ENCODE results near the gene SAYSD1.
"Not testable (repeated sequence)": the region's sequence is repeated elsewhere in the genome, so short reads cannot be mapped to it uniquely, and the experiment has no call there.

The SAYSD1 gene, protein sequence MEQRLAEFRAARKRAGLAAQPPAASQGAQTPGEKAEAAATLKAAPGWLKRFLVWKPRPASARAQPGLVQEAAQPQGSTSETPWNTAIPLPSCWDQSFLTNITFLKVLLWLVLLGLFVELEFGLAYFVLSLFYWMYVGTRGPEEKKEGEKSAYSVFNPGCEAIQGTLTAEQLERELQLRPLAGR

DNA sequence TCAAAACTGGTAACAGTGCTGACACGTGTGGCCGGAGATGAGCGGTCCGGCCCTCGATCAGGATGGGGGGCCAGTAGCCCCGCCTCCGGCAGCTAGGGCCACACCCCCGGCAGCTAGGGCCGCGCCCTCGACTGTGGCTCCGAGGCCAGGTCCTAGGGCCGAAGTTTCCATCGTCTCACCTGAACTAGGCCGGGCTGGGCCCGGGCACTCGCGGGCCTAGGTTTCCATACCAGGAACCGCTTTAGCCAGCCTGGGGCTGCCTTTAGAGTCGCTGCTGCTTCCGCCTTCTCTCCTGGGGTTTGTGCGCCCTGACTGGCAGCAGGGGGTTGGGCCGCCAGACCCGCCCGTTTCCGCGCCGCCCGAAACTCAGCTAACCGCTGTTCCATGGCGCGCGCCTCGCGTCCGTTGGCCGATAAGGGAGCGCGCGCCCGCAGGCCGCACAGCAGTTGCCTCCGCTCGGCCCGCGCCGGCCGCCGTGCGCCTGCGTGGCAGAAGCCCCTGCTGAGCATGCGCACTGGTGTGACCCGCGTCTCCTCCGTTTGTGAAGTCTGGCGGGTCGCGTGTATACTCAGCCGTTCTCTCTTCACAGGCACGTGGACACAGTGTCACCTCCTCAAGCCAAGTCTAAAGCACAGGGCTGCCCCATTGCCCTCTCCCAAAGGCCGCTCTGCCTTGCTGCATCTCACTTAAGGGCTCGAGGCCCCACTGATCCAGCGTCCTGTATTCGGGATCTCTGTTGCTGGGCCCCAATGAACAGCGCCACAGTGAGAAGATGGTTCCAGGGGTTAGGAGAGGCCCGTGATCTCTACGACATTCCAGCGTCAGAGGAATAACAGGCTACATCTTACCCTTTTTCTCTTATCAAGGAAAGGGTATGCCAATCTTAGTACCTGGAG lies at the start of gene SAYSD1:
Gene SAYSD1, minus strand, starts transcription at position 483 of the 896 bp plus-strand sequence. Its CDS starts 97 bp downstream, at position 386.
- DNase-seq, result peak; percentile 96

DNA sequence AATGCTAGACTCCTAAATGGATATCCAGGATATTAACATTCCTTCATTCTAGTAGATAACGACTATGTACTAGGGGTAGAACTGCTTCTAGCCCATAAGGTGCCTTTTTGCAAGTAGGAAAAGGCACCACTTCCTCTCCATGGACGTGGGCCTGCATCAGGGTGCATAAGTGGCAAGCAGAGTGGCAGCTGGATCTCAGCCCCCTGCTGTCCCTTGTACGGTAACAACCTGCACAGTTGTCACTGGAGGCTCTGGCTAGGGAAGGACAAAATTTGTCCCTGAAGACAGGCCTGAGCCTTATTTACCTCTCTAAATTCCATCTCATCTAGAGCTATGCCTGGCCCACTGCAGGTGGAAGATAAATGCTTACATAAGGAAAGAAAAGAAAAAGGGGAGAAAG lies 42.5 kb upstream of the SAYSD1 start:
- no peak for DNase-seq

DNA sequence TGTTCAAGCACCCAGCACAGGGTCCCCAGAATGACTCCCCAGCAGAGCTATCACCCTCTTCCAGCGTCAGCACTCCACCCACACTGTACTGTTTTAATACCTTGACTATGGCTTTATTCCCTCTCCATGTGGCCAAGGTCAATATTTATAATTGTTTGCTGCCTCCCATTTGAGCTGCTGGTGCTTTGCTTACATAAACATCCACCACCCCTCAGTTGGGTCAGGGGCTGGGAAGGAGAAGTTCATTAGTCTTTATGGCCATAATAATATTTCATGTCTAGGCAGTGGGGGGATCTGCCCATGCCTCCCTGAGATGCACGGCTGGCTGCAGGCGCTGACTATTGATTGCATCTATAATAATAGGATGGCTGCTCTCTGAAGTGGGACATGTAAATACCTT lies 41.8 kb upstream of the SAYSD1 start:
- no peak for DNase-seq

DNA sequence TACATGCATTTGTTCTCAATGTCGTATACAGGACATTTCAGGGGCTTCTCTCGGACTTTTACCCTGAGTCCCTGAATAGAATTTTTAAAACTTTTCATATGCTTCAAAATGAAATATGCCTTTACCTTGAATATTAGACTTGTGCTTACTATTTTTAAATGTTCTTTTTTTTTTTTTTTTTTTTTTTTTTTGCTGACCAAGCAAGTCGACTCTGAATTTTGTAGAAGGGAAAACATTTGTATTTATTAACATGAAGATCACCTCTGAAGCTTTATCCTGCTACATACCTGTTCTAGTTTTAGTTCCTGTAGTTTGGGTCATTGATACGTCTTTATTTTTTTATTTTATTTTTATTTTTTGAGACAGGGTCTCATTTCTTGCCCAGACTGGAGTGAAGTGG lies 39.7 kb upstream of the SAYSD1 start:
- DNase-seq, result no peak

DNA sequence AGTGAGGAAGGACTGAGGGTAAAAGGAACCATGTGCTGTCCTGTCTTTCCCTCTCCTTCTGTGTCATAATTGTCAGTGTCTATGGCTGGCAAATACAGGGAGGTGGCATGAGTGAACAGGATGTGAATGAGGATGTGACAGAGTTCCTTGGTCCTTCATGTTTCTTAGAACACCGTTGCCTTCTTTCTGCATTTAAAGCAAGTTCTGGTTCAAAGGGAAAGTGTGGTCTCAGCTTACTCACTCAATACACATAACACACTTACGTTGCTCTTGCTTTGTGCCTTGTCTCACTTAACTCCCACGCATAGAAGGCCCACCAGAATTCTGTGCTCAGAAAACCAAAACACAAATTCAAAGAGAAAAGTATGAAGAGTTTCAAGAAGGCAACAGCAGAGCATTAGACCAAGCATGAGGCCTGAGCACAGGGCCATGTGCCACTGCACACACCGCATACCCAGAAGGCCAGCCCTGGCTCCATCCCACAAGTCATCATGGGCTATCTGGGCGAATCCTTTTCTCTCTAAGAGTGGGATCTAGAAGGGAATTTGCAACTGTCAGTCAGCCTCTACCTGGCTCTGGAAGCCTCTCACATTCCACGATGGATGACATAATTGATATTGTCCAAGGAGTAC lies 38.9 kb upstream of the SAYSD1 start:
- peak; percentile 63 for DNase-seq

DNA sequence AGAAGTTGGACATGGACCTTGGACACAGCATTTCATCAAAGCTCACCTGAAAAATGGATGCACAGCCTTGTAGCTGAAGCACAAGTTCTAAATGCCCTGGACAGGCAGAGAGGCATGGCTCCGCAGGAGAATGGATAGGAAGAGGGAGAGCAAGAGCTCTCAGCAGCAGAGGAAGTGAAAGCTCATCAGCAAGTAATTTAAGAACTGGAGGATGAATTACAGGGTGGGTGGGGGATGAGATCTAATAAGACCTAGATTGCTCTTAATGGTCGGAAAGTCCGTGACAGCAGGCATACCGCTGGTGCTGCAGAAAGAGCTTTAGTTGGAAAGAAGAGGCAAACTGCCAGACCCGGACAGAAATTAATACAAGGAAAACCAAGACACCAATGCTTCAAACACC lies 37.3 kb upstream of the SAYSD1 start:
- DNase-seq, result no peak

DNA sequence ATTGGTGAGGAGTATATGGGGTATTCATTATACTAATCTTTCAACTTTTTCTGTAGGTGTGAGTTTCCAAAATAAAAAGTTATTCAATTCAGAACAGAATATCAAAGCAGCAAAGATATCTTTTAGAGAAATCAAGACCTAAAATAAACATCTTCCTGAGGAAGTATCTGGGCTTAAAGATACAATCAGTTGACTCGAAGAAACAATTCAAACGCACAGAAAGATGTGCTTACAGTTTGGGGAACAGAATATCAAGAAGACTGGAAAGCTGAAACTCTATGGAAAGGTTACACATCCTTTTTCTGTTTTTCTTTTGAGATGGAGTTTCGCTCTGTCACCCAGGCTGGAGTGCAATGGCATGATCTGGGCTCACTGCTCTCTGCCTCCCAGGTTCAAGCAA lies 36.2 kb upstream of the SAYSD1 start:
- DNase-seq, result no peak

DNA sequence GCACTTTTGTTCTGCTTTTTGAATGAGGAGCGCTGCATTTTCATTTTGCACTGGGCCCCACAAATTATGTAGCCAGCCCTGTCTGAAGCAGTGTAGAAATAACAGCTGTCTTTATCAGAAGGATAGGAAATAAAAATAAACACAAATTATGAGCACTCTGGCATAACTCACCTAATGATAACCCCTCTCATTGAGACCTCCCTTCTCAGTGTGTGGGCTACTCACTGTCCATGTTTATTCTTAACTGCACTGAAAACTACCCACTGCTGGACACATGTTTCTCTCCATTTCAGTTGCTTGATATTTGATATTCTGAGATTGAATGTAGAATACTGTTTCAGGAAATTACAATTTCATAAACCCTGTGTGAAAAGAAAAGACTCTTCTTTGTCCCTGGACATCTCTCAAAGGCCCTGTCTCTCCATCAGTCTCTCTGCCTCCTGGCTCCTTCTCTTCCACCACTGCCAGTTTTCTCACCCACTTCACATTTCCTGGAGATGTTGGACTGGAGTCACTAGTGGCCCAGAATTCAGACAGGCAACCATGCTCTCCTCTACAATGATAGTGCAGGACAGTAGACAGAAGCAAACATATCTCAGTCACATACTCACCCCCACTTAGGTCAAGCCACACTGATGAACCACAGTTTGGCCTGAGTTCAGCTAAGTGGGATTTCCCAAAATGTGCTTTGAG lies 29.6 kb upstream of the SAYSD1 start:
- DNase-seq, result no peak

DNA sequence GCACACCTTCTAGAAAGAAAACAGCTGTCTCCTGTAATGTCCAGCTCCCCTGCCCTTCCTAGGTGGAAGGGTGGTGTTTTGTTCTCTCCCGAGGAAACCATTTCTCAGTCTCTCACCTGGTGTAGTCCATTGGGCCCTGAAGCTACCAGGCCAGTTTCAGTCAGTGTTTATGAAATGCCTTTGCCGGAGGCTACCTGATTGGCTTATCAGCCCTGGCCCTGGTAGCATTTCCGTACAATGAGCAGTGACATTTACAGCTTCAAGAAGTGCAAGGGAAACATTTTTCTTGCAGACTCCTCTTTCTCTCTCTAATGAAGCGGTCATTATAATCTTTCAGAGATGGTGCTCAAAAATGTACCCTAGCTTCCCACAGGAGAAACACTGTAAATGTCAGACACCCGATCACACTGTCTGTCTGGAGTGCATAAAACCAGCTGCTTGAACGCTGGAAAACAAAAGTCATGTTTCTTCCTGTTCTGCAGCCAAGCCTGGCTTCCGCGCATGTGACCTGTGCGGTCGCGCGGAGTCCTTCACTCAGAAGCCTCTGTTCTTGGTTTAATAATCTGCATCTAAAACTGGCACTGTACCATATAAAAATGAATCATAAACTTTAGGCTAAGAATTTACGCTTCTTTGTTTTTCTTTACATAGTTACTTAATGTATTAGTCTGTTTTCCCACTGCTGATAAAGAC lies 28.4 kb upstream of the SAYSD1 start:
- DNase-seq, result no peak

DNA sequence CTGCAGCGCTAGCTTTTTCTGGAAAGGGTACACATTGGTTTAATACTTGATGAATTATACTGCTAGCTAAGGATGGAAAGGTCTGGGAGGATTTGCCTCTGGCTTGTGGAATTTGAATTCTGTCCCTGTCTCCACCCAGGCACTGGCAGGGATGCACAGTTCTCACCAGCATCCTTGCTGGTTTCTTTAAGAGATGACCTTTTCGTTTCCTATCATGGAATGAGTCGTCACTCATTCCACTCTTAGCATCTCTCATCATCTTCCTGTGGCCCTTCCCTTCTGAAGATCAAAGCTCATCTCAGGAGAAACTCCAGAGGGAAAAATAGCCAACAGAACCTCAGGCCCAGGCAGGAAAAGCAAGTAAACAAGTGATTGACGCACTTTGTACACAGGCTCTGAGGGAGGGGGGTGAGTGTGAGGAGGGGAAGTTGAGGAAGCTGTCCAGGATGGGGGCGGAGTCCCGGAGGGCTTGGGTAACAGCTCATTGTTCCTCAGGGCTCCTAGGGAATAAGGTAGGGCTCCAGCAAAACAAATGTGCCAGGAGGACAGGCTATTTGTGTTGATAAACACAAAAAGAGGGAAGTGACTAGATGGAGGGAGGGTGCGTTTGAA lies 25.7 kb upstream of the SAYSD1 start:
- no peak for DNase-seq

DNA sequence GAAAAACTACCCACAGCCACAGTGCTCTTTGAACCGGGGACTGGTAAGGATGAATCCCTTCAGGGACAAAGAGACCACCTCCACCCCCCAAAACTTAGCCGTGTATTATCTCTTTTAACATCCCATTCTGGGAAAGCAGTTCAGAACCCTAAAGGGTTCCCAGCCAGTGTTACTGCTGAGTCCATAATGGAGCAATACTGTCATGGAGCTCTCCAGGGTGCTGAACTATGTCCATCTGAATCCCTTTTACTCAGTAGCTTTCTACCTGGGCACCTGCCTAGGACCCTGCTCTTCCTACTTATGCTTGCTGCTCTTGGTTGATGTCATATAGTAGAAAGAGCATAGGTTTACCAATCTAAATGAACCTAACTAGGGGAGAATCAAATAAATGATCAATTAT lies 22.3 kb upstream of the SAYSD1 start:
- DNase-seq, result peak; percentile 30

DNA sequence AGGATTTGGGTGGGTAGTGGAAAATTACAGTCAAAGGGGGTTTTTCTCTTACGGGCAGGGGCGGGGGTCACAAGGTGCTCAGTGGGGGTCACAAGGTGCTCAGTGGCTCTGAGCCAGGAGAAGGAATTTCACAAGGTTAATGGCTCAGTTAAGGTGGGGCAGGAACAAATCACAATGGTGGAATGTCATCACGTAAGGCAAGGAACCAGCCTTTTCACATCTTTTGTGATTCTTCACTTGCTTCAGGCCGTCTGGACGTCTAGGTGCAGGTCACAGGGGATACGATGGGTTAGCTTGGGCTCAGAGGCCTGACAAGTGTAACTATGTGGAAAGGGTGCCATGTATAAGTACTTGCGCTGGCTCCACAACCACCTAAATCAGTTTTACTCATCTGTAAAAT lies 21.2 kb upstream of the SAYSD1 start:
- DNase-seq, result not testable (repeated sequence)

DNA sequence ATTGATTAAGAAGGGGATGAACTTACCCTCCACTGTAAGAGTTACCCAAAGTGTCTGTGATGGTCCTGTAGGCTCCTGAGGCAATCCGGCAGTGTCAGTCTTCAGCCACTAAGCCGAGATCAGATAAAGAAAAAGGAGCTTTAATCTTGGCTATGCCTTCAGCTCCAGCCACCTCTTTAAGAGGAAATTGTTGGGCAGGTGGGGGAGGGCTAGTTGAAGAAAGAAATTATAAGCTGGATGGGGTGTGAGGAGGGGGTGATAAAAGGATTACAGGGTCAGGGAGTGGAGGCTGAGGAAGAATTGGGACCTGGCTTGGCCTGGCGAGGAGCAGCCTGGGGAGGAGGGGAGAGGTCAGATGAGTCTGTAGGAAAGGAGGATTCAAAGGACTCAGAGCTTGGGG lies 19.8 kb upstream of the SAYSD1 start:
- not testable (repeated sequence) for DNase-seq

DNA sequence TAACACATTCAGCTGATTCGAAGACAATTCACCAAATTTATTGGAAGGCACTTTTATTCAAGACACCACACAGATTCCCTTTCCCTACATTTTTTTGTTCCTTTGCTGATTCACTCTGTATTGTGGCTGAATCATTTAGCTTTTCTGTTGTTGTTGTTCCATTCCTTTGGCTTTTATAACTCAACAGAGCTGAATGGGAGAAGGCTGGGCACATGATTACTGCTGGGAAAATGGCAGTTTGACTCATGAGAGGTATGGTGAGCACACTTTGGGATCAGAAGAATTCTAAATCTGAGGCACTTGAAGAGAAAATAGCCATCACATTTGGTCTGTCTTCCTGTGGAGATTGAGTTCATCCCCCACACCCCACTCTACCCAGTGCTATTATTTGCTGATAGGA lies 15.7 kb upstream of the SAYSD1 start:
- DNase-seq, result no peak

DNA sequence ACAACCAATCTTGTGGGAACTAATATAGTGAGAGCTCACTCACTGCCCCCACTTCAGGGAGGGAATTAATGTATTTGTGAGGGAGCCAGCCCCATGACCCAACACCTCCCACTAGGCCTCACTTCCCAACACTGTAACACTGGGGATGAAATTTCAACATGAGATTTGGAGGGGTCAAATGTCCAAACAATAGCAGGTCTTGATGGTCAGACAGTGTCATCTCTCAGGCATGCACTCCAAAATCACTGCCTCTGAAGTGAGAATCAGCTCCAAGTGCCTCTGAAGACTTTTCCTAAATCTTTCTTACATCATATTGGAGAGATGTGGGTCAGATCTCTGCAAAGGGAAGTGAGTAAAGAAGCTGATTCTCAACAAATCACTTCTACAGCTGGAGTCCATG lies 13.8 kb upstream of the SAYSD1 start:
- DNase-seq, result no peak

DNA sequence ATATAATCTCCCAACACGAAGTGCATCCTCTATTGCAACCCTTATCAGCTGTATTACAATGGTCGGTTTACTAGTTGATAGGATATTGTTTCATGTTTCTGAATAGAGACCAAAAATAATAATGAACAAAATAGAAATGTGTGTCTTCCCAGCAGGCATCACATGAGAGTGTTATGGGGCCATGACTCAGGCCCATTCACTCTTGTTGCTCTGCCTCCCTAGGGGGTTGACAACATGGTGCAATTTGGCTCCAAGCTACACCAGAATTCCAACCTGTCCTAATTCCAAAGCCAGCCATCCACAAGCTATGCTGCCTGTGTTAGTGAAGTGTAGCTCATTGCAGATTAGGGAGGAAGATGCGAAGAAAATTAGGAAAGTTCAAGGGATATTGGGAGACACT lies 13.1 kb upstream of the SAYSD1 start:
- no peak for DNase-seq

DNA sequence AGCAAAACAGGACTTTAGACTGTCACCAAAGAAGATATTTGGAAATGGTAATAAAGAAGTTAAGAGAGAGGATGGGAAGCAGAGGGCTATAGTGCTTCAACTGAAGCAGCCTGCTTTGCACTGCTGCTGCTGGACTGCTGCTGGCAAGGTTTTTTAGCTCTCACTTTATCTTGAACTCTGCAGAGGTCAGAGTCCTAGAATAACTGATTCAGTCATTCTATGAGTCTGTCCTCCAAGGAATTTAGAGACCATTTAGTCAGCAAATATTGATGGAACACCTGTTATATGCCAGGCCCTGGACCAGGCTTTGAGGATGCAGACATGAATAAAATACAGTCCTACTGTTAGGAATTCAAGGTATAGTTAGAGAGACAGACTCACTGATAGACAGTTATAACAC lies 9.1 kb upstream of the SAYSD1 start:
- DNase-seq, result no peak

DNA sequence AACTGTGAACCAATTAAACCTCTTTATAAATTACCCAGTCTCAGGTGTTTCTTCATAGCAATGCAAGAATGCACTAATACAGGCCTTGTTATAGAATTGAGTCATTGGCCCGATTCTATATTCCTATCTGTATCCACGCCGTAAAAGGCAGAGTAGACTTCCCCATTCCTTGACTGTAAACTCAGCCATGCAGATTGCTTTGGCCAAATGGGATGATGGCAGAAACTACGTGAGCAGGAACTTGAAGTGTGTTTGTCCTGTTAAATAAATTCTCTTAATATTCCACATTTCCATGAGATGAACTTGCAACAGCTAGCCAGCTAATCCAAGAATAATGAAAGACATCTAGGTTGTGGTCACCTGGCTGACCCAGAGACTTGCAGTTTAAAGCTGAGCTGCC lies 3.9 kb upstream of the SAYSD1 start:
- DNase-seq, result no peak

DNA sequence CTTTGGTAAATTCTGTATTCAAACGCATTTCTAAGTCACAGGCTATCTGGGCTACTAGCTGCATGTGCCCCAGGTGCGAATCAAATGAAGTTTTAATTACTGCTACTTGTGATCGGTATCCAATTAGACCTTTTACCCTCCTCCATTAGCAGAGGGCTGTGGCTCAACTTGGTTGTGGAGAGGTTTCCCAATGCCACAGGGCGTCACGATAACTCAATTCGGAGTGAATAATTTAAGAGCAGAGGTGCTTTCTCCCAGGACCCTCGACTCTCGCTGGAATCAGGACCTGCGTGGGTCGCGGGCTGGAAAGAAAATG lies 640 bp downstream of the SAYSD1 start:
- DNase-seq, result no peak

DNA sequence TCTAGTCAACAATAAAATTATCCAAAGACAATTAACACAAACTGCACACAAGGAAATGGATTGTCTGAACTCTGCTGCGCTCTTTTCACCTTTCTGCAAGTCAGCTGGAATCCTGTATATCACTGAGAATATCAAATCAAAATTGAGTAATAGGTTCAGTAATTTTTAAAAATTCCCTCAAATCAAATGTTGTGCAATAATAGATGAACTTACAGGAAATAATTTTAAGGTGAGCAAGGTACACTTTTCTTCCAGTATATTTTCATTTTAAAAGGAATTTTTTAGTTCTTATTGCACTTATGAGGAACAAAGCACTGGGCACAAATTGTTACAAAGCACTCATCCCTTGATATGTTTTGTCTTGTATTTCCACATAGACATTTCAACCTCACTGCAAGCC lies 1.2 kb downstream of the SAYSD1 start:
- DNase-seq, result no peak

DNA sequence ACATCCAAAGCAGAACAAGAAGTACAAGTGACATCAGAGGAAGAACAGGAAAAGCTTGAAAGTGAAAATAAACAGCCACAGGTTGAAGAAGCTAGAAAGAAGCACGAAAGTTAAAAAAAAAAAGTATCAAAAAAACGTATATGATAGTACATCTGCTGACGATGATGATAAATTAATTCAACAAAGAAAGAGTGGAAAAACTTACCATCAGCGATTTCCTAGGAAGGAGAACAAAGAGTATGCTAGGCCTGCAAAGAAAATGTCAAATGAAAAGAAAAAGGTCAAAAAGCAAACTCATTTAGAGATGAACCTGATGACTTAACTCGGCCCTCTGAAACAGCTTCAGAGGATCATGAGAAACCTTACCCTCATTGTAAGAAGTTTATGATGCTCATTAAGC lies 3.7 kb downstream of the SAYSD1 start:
- peak; percentile 38 for DNase-seq

DNA sequence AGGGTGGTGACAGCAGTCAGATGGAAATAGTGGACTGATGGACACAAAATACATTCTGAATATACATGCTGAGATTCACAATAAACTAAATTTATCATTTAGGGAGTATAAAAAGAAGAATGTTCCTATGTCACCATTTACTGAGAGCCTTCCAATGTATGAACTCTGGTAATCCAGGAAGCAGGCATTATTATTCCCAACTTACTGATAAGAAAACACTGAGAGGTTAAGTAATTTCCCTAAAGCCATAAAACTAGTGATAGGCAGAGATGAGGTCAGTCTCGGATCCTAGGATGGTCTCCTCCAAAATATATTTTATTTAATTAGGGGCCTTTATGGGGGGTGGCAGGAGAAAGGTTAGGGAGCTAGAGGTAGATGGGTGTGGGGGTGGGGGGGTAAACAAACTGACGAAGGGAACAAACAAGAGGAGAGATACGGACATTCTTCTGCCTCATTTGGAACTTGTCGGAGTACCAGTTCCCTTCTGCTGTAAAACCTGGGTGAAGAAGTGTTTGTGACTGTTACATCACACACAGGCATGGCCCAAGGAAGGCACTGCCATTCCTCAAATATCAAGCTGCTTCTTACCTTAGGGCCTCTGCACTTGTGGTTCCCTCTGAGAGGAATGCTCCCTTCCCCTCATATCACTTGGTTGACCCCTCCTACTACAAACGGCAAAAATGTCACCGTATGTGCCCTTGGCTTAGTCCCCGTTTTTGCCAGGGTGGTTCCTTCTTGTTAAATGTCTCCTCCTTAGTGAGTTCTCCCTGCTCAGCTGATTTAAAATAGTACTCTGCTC lies 6.7 kb downstream of the SAYSD1 start:
- no peak for DNase-seq

Data from activated CD4-positive, alpha-beta T cell treated with anti-CD3 and anti-CD28 coated beads, Interleukin-2, Interleukin-6, amounts not matched to agents 100 ng/mL and 50 ng/mL, durations not matched to agents 16 hours and 8 hours (primary cell).